HUDEP-2 (cell line): ENCODE data around the gene RYR3.
A peak's percentile ranks its signal among the peaks of the same experiment; 100 is the strongest.

Source experiments
- DNase-seq, 76 experiments: peaks; one replicate each; lab custom pipeline; 2025; ENCODE audit not compliant: unreplicated experiment in 76 of 76; lab: John Stamatoyannopoulos, UW

Gene RYR3

DNA sequence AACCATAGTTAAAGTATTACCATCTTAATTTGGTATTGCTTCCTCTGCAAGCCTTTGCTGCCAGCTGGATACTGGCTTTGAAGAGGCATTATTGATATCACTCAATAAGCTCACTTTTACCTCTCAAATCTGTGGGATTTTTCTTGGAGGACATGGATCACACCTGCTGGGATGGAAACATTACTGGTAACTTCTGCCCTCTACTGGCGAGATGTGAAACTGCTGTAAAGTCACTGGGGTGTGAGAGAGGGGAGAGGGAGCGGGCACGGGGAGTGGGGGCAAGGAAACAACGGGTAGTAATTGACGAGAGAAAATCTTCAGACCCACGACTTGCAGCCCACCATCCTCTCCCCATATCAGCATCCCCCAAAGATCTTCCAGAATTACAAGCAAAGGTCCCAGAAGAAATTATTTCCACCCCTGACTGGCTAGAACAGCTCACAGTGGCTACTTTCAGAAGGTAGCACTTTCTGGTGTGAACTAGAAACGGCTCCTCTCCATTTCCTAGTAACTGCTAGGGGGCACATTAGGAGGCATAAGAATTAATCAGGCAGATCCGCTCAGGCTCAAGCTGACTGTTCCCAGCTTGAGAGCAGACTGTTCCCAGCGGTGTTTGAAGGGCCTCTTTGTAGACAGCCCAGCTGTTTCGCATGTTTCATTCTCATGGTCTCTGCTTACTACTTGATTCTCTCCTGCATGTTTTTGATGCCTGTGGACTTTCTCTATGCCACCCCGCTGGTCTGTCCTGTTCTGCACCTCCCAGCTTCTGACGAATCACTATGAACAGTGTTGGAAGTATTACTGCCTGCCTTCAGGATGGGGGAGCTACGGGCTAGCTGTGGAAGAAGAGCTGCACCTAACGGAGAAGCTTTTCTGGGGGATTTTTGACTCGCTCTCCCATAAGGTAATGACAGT is 427.2 kb downstream of the RYR3 start:
- peak in 24 of 76 experiments; percentile 1 to 40 (median 9) for DNase-seq

DNA sequence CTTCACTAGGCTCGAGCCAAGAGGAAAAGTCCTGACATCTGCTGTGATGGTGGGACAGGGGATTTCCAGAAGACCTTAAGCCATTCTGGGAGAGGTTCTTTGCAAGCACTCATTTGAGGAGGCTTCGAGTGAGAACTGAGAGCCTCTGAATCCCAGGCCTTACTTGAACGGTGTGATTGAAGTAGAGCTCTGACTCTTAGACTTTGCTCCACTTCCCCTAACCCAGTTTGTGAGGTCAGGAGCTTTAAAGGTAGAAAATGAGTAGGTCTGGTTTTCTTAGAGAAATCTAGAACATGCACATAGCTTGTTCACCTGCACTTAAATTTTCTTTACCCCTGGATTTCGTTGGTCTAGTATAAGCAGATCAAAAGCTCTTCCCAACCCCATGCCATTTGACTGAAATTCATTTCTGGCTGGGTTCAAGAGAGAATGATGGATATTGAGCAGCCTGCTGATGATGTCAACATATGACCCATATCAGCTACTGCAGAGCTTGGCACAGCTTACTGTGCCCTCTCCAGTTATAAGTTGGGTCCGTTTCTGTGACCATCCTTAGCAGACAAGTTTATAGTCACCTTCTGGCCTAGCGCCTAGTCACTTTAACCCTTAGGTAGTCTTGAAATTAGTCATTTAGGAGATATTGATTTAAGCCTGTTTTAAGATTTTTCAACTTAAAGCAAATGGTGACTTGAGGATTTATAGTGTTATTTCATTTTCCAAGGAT is 428.3 kb downstream of the RYR3 start:
- no peak for DNase-seq

DNA sequence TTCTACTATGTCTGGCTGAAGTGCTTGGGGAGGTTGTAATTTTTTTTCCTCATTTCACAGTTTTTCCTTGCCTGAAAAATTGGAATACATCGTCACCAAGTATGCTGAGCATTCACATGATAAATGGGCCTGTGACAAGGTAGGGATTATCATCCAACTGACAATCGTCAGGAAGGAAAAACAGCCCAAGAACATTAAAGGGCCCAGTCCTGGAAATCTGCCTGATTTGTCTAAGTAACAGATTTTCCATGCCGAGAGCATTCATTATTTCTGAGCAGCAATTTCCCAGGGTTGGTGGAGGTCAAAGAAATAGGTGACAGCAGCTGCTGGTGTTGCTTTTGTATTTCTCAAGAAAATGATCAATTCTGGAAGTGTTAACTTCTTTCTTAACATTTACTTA is 431.5 kb downstream of the RYR3 start:
- DNase-seq = no peak

DNA sequence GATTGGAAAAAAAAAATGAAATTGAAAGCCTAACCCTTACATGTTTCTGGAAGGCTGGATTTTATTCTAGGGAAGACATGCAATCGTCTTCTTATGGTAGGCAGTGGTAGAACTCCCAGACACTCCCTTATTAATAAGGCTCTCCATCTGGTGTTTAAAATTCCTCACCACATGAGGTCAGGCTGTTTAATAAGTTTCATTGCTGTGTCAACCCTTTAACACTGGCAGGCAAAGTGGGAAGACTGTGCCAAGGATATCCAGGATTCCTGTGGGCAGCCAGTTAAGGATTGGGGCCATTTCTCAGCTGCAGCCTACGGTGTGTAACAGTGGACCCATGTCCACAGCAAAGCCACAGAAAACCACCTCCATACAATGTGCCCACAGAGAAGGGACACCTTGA is 432.0 kb downstream of the RYR3 start:
- no peak for DNase-seq

DNA sequence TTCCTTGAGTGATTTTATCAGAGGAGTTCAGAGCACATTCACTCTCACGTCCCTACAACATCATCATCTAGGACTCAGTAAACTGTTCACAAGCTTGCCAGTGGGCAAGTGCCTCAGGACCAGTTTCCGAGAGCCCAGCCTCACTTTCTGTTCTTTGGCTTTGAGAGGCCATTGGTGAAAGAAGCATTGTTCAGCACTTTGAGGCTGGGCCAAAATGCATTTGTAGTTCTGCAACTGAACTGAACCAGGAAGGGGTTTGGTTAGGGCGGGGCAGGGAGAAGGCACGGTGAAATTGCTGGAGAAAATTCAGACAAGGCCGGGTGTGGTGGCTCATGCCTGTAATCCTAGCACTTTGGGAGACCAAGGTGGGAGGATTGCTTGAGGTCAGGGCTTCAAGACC is 435.4 kb downstream of the RYR3 start:
- DNase-seq = no peak

DNA sequence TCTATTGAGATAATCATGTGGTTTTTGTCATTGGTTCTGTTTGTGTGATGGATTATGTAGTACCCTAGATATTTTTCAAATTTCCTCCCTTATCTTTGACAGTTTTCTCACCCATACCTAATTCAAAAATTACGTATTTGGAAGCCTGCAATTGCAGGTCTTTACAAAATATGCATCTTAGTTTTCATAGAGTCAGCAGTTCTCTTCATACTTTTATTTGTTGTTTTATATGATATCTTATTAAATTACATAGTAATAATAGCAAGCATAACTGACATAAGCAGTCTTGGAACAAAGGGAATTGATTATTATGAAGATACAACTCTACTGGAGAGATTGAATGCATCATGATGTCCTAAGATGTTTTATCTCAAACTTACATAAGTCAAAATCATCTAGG is 442.2 kb downstream of the RYR3 start:
- no peak for DNase-seq

DNA sequence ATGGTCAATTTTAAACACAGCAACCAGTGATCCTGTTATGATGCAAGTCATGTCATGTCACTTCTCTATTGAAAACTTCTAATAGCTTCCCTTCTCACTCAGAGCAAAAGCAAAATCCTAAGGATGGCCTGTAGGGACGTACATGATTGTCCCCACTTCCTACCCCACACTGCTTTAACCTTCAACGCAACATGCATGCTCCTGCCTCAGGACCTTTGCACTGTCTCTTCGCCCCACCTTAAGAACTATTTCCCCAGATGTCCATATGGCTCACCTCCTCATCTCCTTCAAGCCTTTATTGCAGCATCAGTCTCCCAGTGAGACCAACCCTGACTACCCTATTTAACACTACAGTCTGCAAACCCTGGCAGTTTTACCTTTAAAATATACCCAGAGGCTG is 443.5 kb downstream of the RYR3 start:
- no peak for DNase-seq

DNA sequence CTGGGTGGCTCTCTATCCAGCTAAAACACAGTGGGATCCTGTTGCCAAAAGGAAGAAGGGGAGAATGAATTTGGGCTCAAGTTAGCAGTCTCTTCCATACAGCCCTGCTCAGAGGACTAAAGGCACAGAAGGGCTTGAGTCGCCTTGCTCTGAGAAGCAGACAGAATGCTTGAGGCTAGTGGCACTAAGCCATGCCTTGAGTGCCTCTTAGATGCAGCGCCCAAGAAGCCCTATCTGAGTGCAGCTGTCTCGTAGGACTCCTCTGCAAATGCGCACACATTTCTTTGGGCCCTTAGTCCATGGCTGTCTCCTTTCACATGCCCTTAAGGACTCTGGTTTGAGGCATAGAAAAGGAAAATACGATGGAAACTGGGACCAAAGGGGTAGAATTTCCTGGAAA is 446.2 kb downstream of the RYR3 start:
- no peak for DNase-seq

DNA sequence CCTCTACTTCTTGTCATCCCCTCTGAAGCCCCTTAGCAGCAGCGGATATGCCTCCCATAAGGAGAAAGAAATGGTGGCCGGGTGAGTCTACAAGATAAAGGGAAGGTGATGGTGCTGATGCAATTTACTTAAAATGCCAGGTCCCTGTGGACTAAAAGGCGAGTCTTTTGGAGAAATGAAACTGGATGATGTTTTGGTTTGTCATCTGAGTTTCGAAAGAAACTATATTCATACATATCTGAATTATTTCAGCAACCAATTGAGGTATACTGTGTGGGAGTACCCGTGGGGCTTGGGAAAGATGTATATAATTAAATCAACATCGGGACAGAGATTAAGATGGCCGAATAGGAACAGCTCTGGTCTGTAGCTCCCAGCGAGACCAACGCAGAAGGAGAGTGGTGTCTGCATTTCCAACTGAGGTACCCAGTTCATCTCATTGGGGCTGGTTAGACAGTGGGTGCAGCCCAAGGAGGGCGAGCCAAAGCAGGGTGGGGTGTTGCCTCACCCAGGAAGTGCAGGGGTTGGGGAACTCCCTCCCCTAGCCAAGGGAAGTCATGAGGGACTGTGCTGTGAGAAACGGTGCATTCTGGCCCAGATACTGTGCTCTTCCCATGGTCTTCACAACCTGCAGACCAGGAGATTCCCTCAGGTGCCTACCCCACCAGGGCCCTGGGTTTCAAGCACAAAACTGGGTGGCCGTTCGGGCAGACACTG is 446.9 kb downstream of the RYR3 start:
- no peak for DNase-seq

DNA sequence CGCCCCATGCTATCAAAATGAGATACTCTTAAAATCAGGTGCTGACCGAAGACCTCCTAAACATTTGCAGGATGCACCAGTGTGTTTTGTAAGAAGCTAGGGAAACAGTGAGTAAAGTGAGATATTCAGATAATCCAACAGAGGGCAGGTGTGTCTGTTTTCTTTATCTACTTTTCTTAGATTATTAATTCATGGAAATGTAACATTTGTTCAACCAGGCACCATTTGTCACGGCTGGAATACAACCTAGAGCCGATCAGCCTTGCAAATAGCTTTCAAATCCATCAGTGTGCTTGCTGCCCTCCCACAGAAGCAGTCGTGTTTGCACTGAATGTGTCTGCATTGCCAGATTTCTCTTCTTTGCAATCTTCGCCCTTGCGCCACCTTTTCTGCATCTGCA is 455.6 kb downstream of the RYR3 start:
- no peak for DNase-seq

DNA sequence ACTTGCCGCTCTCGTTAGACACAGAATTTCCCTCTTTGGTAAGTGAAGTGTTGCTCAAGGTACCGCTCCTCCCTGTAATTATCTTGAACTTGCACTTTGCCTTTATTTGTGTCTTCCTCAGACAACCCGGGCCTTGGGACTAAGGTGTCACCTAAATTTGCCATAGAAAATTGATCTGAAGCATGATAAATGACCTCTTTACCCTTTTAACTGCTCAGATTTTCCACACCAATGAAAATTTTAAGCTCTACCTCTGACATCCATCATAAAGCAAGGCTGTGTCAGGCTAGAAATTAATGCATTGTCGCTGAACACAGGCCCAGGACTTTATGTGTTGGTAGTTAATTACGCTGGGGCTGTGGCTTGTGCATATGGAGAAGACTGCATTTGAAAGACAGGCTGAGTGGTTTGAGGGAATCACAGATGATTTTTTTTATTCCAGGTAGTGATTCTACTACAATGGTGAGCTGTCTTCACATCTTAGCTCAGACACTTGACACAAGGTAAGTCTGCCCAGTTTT is 458.0 kb downstream of the RYR3 start:
- DNase-seq = no peak

DNA sequence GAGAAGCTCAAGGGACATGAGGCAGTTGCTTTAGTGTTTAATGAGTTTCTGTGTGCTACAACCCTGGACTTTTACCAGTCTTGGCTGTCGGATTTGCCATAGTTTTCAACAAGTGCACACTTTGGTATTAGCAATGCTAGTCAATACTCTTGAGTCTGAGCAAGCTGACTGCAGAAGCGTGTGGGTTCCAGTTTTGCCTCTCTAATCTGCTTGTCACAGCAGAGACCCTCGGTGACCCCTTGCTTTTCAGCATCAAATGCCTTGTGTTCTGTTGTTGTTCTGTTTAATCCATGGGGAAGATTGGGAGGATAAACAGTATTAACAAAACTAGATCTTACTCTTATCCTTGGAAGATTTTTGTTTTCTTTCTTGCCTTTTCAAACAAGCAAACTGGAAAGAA is 463.2 kb downstream of the RYR3 start:
- no peak for DNase-seq

DNA sequence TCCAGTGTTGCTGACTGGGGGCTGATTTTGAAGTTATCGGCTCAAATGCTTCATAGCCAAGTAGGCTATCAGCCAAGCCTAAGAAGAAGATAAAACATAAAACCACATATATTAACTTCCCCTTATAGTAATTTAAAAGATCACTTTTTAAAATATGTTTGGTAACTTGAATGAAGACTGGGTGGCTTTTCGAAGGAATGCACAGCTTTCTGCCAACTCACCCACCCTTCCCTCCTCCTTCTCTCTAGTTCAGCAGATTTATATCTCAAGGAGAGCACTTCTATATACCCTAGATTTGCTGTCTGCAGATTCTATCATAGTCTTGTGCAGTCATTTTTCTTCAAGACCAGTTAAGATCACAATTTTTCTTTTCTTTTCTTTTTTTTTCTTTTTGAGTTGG is 468.1 kb downstream of the RYR3 start:
- DNase-seq = no peak

DNA sequence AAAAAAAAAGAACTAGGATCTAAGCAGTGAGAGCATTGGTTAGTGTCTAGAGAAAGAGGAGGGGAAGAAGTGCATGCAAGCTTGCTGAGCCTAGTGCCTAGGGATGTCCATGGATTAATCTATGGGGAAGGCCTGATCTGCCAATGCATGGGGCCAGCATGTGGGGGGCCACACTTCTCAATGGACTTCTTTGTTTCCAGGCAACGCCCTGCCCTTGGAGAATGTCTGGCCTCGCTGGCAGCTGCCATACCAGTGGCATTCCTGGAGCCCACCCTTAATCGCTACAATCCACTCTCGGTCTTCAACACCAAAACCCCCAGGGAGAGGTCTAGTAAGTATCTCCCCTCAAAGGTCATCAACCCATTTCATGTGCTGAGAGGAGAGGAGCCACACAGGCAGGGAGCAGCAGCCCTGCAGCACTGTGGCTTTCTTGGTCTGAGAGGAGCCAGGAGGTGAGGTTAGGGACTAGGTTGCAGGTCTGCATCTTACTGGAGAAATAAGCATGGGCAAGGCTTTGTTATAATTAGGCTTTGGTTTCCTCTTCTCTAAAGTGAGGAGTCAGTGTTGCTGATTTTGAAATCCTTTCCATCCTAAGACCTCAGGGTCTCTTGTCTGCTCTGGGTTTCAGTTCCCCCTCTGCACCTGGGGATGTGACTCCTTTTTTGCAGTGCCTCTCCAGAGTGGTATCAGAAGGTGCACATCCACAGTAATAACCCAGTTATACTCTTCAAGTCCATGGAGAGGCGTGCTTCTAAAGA is 469.4 kb downstream of the RYR3 start:
- no peak for DNase-seq

DNA sequence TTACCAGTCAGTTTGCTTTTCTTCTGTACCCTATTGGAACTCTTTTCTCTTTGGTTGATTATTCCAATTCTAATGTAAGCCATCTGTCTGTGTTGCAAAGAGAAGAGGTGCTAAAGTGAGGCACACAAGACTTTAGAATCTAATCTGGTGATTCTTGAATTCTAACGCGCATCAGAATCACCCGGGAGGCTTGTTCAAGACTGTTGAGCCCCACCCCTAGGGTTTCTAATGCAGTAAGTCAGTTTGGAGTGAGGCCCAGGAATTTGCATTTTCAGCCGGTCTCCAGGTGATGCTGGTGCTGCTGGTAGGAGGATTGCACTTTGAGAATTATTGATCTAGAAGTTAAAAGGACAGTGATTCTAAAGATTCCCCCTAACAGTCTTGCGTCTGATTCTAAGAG is 472.2 kb downstream of the RYR3 start:
- no peak for DNase-seq

DNA sequence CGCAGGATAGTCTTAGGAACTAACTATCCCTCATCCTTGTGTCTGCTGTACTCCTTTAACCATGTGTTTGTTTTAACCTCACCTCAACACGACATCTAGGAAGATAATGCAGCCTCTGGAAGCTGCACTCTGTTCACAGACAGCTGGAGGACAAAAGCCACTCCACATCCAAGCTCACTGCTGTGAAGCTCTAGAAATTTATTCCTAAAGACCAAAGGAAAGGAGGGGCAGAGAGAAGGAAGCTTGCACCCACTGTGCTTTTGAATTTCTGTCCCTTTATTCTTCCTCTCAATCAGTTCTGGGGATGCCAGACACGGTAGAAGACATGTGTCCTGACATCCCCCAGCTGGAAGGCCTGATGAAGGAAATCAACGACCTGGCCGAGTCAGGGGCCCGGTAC is 474.6 kb downstream of the RYR3 start:
- DNase-seq = no peak

DNA sequence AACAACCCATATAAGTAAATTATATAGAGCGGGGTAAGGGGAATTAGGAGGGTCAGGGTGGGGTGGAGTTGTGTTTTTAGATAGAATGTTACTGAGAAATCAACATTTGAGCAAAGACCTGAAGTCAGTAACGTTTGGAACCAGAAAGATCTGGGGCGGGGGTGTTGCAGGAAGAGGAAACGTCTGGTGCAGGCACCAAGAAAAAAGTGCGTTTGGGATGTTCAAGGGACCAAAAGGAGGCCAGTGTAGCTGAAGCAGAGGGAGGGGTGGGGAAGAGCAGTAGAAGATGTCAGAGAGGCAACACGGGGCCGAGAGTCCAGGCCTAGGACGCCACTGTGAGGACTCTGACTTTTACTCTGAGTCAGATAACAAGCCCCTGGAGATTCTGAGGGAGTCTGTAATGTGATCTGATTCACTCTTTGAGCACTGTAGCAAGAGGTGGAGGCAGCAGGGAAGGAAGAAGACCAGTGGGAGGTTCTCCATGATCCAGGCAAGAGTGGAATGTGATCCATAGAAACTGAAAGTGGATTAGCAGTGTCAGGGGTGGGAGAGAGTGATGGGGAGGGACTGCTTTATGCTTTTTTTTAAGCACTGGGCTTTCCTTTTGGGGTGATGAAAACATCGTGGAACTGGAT is 478.3 kb downstream of the RYR3 start:
- no peak for DNase-seq

DNA sequence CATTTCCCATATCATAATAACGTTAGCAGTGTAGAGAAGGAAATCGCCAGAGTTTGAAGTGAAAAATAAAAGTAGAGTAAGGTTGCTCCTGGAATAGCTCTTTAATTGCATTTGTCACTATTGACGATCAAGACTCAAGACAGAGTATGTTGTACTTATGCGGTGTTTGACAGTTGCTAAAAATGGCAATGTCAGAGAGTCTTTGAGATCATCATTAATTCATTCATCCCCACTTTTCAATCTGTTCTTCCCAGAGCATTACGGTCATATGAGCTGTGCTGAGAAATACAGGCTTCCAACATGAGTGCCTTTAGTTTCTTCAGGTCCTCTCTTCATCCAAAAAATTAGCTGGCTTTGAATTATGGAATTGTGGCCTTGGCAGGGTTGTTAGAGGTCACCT is 483.7 kb downstream of the RYR3 start:
- no peak for DNase-seq

DNA sequence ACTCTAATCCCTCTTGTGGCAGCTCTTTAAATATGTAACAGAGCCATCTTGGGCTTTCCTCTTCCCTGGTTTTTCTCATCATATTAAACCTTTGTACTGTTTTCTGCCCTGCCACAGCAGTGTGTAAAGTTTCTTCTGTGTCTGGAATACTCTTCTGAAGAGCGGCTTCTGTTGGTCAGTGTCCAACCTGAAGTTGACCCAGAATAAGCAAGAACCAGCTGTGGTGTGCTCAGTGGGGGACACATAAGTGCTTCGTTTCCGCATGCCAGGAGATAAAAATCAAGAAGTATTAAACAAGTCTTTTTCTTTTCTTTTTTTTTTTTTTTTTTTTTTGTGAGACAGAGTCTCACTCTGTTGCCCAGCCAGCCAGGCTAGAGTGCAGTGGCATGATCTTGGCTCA is 484.3 kb downstream of the RYR3 start:
- no peak for DNase-seq

DNA sequence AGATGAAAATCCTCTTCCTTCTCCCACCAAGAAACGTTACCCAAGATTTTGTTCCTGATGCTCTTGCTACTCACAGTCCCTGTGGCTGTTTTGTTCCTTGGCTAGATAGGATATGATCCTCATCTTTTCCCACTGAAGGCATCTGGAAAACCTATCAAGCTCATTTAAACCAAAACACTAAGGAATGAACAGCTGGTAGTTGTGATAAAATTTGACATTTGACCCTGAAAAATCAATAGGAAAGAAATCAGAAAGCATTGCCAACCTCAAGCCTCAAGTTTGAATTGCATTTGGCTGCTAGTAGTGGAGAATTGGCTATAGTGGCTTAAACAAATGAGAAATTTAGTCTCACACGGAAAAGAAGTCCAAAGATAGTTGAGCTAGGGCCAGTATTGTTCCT is 486.9 kb downstream of the RYR3 start:
- no peak for DNase-seq
